Mononuclear cell (primary cell): ENCODE results near the gene DHRS11. TPM values are rescaled to one million over a fixed set of nuclear protein-coding genes. Genes with fewer than 3 reads are reported as not detected.

Experiments used
- H3K27me3 ChIP-seq: 2 replicates; pipeline ENCODE4 v1.6.0; 2011; ENCODE audit warnings: low read length, control low read depth; ENCODE audit not compliant: insufficient read depth
- H3K4me1 ChIP-seq: 2 replicates; pipeline ENCODE4 v1.5.1; 2011; ENCODE audit warnings: mild to moderate bottlenecking, low read length, control low read depth; ENCODE audit not compliant: insufficient read depth
- H3K4me3 ChIP-seq: 2 replicates; pipeline ENCODE4 v1.5.1; 2011; ENCODE audit warnings: mild to moderate bottlenecking, low read length, moderate library complexity
- H3K9me3 ChIP-seq: 2 replicates; pipeline ENCODE4 v1.5.1; 2011; ENCODE audit warnings: low read depth, mild to moderate bottlenecking, control low read depth, low read length
- total RNA-seq: library from RNA; depleted of rRNA; stranded (reverse); fragments of >200 nt; gene quantifications from one replicate; pipeline ENCODE4 v1.2.3, GENCODE V29; 2012

Gene DHRS11
- total RNA-seq, 1 donor: 1.8 TPM

DNA sequence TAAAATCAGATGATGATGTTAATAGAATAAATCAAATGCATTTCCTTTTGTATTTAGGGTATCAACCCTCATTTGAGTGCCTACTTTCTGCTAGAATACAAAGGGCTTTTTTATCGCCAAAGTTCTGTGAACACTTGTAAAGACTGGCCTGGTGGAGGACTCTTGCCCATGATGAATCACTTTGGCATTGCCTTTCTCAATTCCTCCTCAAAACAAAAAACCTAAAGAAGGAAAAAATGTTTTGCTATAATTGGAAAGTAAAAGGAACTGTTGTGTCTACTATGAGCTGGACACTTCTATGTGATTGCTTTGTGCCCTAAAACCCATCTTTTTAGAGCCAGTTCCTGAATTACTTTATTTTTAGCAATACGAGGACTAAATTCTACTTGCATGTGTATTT, 13.0 kb upstream of the DHRS11 start:
- no peaks in the 10 kb centered on the region for H3K27me3 ChIP-seq
- no peaks in the 10 kb centered on the region for H3K9me3 ChIP-seq
- no peaks in the 10 kb centered on the region for H3K4me1 ChIP-seq
- no peak overlapping the region for H3K4me3 ChIP-seq

DNA sequence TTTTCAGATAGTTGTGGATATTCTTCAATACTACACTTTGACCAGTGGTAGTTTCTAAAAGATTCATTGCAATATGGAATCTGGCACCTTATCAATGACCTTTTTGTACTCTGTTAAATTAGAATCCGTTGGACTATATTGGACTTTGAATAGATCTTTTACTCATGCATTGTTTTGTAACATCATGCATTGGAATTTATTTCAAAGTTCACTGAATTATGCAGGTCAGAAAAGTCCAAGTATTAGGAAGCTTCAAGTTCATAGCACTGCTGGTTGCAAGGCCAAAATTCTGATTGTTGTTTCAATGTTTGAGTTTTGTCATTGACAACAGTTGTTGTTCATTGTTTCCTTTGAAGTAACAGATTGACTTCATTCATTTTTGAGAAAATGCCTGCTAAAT, 7.9 kb upstream of the DHRS11 start:
- H3K4me3 ChIP-seq: no peak overlapping the region
- no peaks in the 10 kb centered on the region for H3K27me3 ChIP-seq
- no peaks in the 10 kb centered on the region for H3K4me1 ChIP-seq
- no peaks in the 10 kb centered on the region for H3K9me3 ChIP-seq

DNA sequence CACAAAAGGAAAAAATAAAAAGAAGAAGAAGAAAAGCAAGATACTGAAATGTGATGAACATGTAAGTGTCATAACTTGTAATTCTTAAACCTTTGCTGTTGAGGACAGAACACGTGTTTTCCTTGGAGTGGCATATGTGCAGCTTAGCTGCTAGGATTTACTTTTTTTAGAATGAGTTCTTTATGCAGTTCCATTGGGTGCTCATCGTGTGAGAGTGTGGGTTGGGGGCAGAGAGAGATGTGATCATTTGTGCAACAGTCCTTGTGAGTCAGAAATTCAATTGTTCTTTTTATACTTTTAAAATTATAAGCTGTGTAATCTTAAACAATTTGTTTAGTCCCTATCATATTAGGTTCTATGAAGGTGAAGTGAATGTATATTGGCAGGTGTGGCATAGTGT, 5.5 kb upstream of the DHRS11 start:
- H3K4me3 ChIP-seq: no peak overlapping the region
- no peaks in the 10 kb centered on the region for H3K27me3 ChIP-seq
- no peaks in the 10 kb centered on the region for H3K9me3 ChIP-seq
- peaks cover 1% of the 10 kb centered on the region for H3K4me1 ChIP-seq

DNA sequence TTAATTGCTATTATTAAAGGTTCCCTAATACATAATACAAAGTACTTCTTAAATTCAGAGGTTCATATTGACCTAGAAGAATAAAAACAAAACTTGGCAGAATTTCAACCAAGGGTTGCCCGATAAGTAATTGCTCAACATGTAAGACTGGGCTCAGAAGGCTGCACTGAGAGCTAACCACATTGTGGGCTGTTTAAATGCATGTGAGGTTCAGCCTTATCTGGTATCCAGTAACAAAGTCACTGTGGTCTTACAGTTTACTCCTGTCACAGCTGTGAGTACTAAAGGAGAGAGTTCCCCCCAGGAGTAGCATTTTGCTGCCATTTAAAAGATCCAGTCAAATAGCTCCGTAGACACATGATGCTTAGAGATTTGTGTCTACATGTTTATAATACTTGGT, 1.6 kb upstream of the DHRS11 start:
- Histone ChIP-seq H3K27me3 (no peaks in the 10 kb centered on the region), H3K4me1 (peaks cover 17% of the 10 kb centered on the region), H3K9me3 (no peaks in the 10 kb centered on the region), H3K4me3 (no peak overlapping the region)

DNA sequence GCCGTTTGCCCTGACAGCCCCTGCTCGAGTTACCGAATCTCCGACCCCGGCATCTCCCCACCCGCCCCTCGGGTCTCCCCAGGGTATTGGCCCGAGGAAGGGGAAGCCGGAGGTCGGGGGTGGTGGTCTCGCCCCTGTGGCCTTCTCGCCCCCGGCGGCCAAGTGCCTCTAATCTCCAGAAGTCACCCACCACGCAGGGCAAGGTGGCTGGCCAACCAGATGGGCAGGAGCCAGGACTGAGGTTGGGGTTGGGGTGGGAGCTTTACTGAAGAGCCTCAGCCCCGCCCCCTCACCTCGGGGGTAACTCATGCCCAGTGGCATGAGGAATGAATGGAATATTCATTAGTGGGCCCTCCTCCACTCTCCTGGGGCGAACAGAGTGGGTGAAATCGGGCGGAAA, 637 bp downstream of the DHRS11 start:
- peak overlapping the region; percentile 56 for H3K4me3 ChIP-seq
- no peaks in the 10 kb centered on the region for H3K27me3 ChIP-seq
- no peaks in the 10 kb centered on the region for H3K9me3 ChIP-seq
- H3K4me1 ChIP-seq: peaks cover 17% of the 10 kb centered on the region

DNA sequence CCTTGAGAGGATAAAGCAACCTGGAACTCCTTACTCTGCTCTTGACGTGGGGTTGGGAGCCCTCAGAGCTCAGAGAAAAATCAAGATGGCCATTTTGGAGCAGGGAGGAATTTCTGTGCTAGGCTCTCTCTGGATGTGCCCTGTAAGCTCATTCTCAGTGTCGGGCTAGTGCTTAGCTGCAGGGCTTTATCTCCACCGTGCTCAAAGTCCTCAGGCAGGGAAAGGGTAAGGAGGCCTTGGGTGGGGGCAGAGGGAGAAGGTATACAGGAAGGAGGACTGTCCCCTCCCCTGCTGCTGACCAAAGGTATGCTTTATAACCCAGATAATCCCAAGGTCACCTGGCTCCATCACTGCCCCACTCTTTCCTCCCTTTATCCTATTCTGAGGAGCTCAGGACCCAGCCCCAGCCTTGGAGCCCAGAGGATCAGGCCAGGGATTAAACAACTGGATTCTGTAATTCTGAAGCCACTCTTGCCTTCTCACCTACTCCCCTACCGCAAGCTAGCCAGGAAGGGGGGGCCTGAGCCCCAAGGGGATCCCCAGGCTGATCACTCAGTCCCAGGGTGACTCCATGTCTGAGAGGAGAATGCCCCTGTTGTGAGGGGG, 1.1 kb downstream of the DHRS11 start:
- Histone ChIP-seq H3K27me3 (no peaks in the 10 kb centered on the region), H3K4me3 (peak overlapping the region; percentile 56), H3K4me1 (peaks cover 17% of the 10 kb centered on the region), H3K9me3 (no peaks in the 10 kb centered on the region)

DNA sequence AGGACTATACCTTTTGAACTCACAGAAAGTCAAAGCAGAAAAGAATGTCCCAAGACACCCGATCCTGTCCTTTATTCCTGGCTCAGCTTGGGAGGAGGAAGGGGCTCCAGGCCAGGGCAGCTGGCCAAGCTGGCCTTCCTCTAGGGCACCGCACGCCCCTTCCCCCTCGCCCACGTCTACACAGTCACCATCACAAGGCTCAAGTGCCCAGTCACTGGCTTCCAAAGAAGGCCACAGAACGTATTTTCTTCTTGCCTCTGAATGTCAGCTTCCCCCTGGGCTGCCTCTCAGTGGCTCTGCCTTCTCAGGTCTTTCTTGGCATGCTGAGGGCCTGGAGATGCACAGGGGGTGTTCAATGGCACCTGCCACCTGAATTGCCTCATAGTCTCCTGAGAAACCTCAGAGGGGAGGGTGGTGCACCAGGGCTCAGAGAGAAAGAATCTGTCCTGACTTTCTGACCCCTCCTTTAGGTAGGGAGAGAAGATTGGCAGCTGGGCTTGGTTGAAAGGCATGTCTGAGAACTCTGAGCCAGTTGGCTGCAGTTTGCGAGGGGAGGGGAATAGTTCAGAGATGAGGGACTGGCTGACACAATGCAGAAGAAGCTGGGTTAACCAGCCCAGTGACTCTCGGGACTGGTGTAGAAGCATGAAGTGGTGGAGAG, 2.1 kb downstream of the DHRS11 start:
- Histone ChIP-seq H3K27me3 (no peaks in the 10 kb centered on the region), H3K4me1 (peaks cover 17% of the 10 kb centered on the region), H3K4me3 (no peak overlapping the region), H3K9me3 (no peaks in the 10 kb centered on the region)

DNA sequence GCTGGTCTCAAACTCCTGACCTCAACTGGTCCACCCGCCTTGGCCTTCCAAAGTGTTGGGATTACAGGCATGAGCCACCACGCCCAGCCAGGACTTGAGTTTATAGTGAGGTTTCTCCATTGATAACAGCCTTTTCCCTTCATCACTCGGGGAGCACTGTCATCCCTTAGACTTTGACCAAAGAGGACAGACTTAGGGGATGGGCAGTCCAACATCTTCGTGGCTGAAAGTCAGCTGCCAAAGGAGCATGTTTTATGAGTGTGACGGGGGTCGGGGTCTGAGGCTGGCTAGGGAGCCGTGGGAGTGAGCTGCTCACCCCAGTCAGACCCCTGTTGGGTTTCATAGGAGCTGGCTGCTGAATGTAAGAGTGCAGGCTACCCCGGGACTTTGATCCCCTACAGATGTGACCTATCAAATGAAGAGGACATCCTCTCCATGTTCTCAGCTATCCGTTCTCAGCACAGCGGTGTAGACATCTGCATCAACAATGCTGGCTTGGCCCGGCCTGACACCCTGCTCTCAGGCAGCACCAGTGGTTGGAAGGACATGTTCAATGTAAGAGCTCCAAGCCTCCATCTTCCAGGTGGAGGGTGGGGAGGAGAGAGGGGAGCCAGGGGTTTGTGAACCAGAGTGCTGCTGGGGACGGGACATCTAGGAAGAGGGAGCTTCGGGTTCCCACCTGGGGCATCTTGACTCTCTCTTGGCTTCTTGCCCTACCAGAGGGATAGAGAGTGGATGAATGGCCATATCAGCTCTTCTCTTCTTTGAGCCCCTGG, 3.1 kb downstream of the DHRS11 start:
- no peaks in the 10 kb centered on the region for H3K9me3 ChIP-seq
- no peak overlapping the region for H3K4me3 ChIP-seq
- H3K27me3 ChIP-seq: no peaks in the 10 kb centered on the region
- H3K4me1 ChIP-seq: peaks cover 17% of the 10 kb centered on the region

DNA sequence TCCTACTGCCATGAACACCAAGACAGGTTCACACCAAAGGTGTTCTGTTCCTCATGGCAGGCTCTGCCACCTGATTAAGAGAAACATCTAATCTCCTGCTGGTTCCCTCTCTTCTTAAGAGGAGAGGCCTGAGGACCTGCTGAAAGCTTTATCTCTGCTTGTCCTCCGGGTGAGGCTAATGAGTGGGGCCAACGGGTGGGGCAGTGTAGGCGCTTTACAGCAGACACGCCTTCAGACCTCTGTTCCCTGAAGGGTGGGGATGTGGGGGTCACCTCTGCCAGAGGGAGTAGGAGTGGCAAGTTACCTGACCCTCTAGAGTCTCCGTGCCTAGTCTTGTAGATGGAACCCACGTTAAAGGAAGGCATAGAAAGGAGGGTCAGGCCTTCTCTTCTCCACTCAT, 5.5 kb downstream of the DHRS11 start:
- H3K4me1 ChIP-seq: peaks cover 21% of the 10 kb centered on the region
- H3K27me3 ChIP-seq: no peaks in the 10 kb centered on the region
- no peaks in the 10 kb centered on the region for H3K9me3 ChIP-seq
- no peak overlapping the region for H3K4me3 ChIP-seq

DNA sequence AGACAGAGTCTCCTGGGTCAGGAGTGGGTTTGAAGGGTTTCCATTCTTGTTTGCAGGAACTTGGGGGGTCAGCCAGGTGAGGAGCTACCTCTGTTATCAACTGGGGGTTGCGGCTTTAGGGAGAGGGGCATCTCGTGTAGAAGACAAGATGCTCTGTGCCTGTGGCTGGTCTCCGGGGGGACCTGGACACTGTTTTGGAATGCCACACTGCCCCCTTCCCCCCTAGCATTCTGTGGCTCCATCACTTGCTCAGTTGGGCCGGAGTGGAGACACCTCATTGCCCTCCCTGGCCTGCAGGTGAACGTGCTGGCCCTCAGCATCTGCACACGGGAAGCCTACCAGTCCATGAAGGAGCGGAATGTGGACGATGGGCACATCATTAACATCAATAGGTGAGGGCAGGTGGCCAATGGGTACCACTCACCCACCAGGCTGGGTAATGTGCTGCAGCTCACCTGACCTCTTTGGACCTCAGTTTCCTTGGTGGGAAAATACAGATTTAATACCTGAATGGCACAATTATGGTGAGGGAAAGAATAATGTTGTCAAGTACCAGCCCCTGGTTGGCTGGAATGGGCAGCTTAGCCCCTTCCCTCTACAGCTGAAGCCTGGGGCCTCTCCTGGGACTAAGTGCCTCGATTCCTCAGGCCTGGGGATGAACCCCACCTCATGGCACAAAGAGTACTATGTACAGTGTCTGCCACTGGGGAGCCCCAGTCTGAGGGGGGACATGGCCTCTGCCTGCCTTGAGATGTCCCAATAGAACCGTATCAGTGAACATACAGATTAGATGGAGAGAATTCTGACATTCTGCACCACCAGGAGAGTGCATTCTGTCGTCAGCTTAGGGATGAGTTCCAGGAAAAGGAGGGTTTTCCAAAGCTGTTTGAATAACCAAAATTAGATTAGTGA, 6.4 kb downstream of the DHRS11 start:
- H3K27me3 ChIP-seq: no peaks in the 10 kb centered on the region
- no peaks in the 10 kb centered on the region for H3K9me3 ChIP-seq
- peaks cover 21% of the 10 kb centered on the region for H3K4me1 ChIP-seq
- H3K4me3 ChIP-seq: no peak overlapping the region

DNA sequence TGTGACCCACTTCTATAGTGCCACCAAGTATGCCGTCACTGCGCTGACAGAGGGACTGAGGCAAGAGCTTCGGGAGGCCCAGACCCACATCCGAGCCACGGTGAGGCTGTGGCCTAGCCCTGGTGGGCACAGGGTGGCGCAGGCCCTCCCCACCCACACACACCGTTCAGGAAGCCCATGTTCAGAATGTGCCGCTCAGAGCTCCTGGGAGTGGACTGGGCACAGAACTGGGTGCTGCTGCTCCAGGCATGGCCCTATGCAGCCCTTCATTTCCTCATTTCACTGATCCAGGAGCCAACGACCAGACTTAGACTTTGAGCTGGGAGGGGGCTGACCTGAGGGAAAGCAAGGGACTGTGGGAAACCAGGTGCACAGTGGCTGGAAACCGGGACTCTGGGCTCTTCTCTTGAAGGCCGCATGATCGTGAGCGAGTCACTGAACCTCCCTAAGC, 7.3 kb downstream of the DHRS11 start:
- H3K27me3 ChIP-seq: no peaks in the 10 kb centered on the region
- H3K9me3 ChIP-seq: no peaks in the 10 kb centered on the region
- H3K4me3 ChIP-seq: no peak overlapping the region
- H3K4me1 ChIP-seq: peaks cover 30% of the 10 kb centered on the region

DNA sequence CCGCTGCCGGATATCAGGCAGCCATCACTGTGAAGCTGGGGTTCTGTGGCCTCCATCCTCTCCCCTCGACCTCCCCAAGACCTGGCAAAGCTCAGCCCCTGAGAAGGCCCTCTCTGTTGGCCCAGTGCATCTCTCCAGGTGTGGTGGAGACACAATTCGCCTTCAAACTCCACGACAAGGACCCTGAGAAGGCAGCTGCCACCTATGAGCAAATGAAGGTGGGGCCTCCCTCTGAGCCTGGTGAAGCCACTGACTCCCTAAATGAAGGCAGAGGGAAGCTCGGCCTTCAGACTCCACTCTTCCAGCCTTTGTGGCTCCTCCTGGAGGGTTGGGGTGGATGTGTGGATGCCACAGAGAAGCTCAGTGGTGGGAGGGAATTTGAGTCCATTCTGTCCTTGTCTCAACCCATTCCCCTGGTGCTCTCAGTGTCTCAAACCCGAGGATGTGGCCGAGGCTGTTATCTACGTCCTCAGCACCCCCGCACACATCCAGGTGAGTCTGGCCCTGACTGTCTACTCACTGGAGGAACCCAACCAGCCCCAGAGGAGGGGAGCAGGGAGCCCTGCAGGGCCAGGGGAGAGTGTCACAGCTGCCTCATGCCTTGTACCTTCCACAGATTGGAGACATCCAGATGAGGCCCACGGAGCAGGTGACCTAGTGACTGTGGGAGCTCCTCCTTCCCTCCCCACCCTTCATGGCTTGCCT, 8.0 kb downstream of the DHRS11 start:
- peaks cover 32% of the 10 kb centered on the region for H3K4me1 ChIP-seq
- no peak overlapping the region for H3K4me3 ChIP-seq
- H3K9me3 ChIP-seq: no peaks in the 10 kb centered on the region
- H3K27me3 ChIP-seq: no peaks in the 10 kb centered on the region

DNA sequence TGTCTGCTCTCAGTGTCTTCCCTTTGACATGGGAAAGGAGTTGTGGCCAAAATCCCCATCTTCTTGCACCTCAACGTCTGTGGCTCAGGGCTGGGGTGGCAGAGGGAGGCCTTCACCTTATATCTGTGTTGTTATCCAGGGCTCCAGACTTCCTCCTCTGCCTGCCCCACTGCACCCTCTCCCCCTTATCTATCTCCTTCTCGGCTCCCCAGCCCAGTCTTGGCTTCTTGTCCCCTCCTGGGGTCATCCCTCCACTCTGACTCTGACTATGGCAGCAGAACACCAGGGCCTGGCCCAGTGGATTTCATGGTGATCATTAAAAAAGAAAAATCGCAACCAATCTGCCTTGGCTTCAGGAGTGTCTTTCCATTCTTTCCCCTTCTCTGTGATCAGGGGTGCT, 8.8 kb downstream of the DHRS11 start:
- Histone ChIP-seq H3K4me3 (no peak overlapping the region), H3K27me3 (no peaks in the 10 kb centered on the region), H3K4me1 (peaks cover 37% of the 10 kb centered on the region), H3K9me3 (no peaks in the 10 kb centered on the region)

DNA sequence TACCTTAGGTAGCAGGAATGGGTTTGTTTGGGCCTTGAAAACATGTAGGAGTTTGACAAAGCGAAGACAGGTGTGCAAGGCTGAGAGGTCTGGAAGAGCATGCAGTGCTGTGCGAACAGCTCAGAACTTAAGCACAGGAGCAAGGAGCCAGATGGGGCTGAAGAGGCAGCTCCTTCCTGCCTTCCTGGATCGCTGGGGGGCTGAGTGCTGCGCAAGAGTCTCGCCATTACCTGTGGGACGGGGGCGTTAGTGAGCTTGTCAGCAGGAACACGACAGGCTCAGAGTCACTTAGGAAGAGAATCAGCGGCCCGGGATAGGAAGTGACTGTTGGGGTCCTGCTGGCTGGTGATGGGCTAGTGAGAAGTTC, 9.2 kb downstream of the DHRS11 start:
- no peaks in the 10 kb centered on the region for H3K9me3 ChIP-seq
- H3K4me3 ChIP-seq: peak overlapping the region; percentile 97
- no peaks in the 10 kb centered on the region for H3K27me3 ChIP-seq
- H3K4me1 ChIP-seq: peaks cover 37% of the 10 kb centered on the region
